ENCODE measurements around the gene SF3B6. TPM values are rescaled to one million over a fixed set of nuclear protein-coding genes. Genes with fewer than 3 reads are reported as not detected.

SF3B6 gene
- polyA plus RNA-seq, 2 of the 4 experiments (the other 2 are of a cell fraction): 244 to 315 TPM

DNA sequence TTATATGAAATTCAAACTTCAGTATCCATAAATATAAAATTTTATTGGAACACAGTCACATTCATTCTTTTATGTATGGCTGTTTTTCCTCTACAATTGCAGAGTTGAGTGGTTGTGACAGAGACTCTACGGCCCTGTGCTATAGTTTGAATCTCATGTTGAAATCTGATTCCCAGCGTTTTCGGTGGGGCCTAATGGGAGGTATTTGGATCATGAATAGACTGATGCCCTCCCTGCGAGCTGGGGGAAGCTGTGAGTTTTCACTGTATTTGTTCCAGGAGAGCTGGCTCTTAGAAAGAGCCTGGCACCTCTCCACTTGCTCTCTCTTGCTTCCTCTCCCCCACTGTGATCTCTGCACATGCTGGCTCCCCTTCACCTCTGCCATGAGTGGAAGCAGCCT, 45.3 kb upstream of the SF3B6 start:
- H3K27ac ChIP-seq: no peak overlapping the region
- no peak for TF ChIP-seq KDM1A (IDR thresholded peaks at IDR 0.05; ENCODE audit: low read depth)
- TF ChIP-seq, protein P1, sequence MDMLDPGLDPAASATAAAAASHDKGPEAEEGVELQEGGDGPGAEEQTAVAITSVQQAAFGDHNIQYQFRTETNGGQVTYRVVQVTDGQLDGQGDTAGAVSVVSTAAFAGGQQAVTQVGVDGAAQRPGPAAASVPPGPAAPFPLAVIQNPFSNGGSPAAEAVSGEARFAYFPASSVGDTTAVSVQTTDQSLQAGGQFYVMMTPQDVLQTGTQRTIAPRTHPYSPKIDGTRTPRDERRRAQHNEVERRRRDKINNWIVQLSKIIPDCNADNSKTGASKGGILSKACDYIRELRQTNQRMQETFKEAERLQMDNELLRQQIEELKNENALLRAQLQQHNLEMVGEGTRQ (IDR thresholded peaks at IDR 0.05): no peak
- no peak for TF ChIP-seq MYC (IDR thresholded peaks at IDR 0.05; ENCODE audit: borderline replicate concordance, low read length)
- TF ChIP-seq RAD21 (conservative IDR thresholded peaks at IDR 0.05 in 1 of 2, IDR thresholded peaks at IDR 0.05 in 1 of 2): no peak
- no peak for TF ChIP-seq RCOR1 (IDR thresholded peaks at IDR 0.05; ENCODE audit: low read depth, low read length)
- no peak for TF ChIP-seq RARB (CRISPR knock-in tag; IDR thresholded peaks at IDR 0.05)
- TF ChIP-seq MAZ (IDR thresholded peaks at IDR 0.05; ENCODE audit: borderline replicate concordance, low read depth, low read length): no peak
- TF ChIP-seq FOSL2 (IDR thresholded peaks at IDR 0.05): no peak
- no peak for TF ChIP-seq FOSL2 (CRISPR knock-in tag; IDR thresholded peaks at IDR 0.05)
- TF ChIP-seq JUNB (IDR thresholded peaks at IDR 0.05): no peak
- TF ChIP-seq, protein P2, sequence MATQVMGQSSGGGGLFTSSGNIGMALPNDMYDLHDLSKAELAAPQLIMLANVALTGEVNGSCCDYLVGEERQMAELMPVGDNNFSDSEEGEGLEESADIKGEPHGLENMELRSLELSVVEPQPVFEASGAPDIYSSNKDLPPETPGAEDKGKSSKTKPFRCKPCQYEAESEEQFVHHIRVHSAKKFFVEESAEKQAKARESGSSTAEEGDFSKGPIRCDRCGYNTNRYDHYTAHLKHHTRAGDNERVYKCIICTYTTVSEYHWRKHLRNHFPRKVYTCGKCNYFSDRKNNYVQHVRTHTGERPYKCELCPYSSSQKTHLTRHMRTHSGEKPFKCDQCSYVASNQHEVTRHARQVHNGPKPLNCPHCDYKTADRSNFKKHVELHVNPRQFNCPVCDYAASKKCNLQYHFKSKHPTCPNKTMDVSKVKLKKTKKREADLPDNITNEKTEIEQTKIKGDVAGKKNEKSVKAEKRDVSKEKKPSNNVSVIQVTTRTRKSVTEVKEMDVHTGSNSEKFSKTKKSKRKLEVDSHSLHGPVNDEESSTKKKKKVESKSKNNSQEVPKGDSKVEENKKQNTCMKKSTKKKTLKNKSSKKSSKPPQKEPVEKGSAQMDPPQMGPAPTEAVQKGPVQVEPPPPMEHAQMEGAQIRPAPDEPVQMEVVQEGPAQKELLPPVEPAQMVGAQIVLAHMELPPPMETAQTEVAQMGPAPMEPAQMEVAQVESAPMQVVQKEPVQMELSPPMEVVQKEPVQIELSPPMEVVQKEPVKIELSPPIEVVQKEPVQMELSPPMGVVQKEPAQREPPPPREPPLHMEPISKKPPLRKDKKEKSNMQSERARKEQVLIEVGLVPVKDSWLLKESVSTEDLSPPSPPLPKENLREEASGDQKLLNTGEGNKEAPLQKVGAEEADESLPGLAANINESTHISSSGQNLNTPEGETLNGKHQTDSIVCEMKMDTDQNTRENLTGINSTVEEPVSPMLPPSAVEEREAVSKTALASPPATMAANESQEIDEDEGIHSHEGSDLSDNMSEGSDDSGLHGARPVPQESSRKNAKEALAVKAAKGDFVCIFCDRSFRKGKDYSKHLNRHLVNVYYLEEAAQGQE (IDR thresholded peaks at IDR 0.05): no peak
- TF ChIP-seq EP300 (IDR thresholded peaks at IDR 0.05): no peak
- TF ChIP-seq, protein P3, sequence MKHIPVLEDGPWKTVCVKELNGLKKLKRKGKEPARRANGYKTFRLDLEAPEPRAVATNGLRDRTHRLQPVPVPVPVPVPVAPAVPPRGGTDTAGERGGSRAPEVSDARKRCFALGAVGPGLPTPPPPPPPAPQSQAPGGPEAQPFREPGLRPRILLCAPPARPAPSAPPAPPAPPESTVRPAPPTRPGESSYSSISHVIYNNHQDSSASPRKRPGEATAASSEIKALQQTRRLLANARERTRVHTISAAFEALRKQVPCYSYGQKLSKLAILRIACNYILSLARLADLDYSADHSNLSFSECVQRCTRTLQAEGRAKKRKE (CRISPR knock-in tag; IDR thresholded peaks at IDR 0.05; ENCODE audit: low read depth): no peak
- no peak for TF ChIP-seq HDAC2 (IDR thresholded peaks at IDR 0.05)
- TF ChIP-seq PHF8 (IDR thresholded peaks at IDR 0.05; ENCODE audit: borderline replicate concordance, low read depth): no peak
- TF ChIP-seq POLR2AphosphoS2 (conservative IDR thresholded peaks at IDR 0.05; ENCODE audit: low read length): no peak
- no peak for TF ChIP-seq HES2 (IDR thresholded peaks at IDR 0.05)
- TF ChIP-seq, protein P4, sequence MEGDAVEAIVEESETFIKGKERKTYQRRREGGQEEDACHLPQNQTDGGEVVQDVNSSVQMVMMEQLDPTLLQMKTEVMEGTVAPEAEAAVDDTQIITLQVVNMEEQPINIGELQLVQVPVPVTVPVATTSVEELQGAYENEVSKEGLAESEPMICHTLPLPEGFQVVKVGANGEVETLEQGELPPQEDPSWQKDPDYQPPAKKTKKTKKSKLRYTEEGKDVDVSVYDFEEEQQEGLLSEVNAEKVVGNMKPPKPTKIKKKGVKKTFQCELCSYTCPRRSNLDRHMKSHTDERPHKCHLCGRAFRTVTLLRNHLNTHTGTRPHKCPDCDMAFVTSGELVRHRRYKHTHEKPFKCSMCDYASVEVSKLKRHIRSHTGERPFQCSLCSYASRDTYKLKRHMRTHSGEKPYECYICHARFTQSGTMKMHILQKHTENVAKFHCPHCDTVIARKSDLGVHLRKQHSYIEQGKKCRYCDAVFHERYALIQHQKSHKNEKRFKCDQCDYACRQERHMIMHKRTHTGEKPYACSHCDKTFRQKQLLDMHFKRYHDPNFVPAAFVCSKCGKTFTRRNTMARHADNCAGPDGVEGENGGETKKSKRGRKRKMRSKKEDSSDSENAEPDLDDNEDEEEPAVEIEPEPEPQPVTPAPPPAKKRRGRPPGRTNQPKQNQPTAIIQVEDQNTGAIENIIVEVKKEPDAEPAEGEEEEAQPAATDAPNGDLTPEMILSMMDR (IDR thresholded peaks at IDR 0.05): no peak
- TF ChIP-seq KDM5A (IDR thresholded peaks at IDR 0.05): no peak
- no peak for TF ChIP-seq CHD4 (IDR thresholded peaks at IDR 0.05; ENCODE audit: borderline replicate concordance)
- POLR2A ChIA-PET: interaction anchor here (0.7 to 4.1 kb wide), 3 partner anchors 10 to 132 kb away, joined by 3 to 78 read pairs (median 5); partner anchors contain the start of gene TP53I3
- DNase-seq (ENCODE audit: low read depth in 1 of 2, low spot score in 1 of 2) (no peak), FAIRE-seq (no peak), ATAC-seq (no peak)
- WGBS (ENCODE audit: missing lambda C conversion rate): 95% methylated on average over 4 of the region's 4 CpGs
- CTCF ChIA-PET: interaction anchor here (1.1 to 8.3 kb wide), 5 partner anchors 9 to 195 kb away, joined by 3 to 75 read pairs (median 5); partner anchors contain the start of genes ATAD2B and TP53I3
- no peak overlapping the region for H3K4me2 ChIP-seq
- peaks cover 24% of the 10 kb centered on the region; the same call in 2 of the 3 replicates for H3K4me1 ChIP-seq
- H3K4me3 ChIP-seq: no peak overlapping the region
- H3K9me3 ChIP-seq: no peaks in the 10 kb centered on the region
